NCI-H128 (cell line): Measurements from ENCODE around the gene CALD1.

ENCODE experiments used
- DNase-seq: peaks from one replicate; lab custom pipeline; 2025; ENCODE audit not compliant: unreplicated experiment; lab: John Stamatoyannopoulos, UW

CALD1 gene

DNA sequence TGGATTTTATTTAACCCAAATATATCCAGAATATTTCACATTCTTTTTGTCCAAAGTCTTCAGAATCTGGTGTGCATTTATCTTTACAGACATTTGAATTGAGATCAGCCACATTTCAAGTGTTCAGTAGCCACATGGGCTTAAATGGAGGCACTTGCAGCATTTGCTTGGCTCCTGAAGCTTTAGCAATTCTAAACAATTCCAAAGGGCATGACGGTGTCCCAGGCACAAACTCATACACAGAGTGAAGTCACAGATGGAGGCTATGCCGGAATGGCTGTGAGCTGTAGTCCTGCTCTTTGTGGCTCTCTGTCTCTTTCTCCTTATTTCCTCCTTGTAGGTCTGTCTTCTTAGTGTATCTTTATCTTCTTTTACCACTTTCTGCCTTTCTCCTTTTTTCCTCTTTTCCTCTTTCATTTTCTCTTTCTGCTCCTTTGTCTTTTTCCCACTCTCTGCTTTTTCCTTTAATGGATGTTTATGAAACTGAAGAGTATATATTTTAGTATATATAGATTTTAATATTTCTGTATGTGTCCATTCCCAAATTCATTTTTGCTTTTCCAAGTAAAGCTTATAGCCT, 214.5 kb downstream of the CALD1 start:
- no peak for DNase-seq

GRCh38 chr7:134995239-134996096, 216.0 kb downstream of the CALD1 start:
- DNase-seq, result no peak

- no peak for DNase-seq
Measured at GRCh38 chr7:134996097-134996550, 216.7 kb downstream of the CALD1 start.

- no peak for DNase-seq
Measured at GRCh38 chr7:134997214-134997885, 217.9 kb downstream of the CALD1 start.

GRCh38 chr7:134999136-134999535, 219.7 kb downstream of the CALD1 start:
- no peak for DNase-seq

- DNase-seq, result no peak
Measured at GRCh38 chr7:135001390-135002165, 222.1 kb downstream of the CALD1 start.

- no peak for DNase-seq
Measured at GRCh38 chr7:135012229-135012628, 232.8 kb downstream of the CALD1 start.
